Endothelial cell of umbilical vein (primary cell): ENCODE results near the gene HKDC1. TPM values are rescaled to one million over a fixed set of nuclear protein-coding genes. Genes with fewer than 3 reads are reported as not detected.

Source experiments
- BruUV-seq: library from RNA; stranded (reverse); fragments of 400-500 nt; replicated peaks from 2 replicates; lab custom pipeline; 2021; lab: Mats Ljungman, UMichigan
- CTCF ChIA-PET: fragments of 300-600, 350-600 bp; sonication (Branson Sonifier 250); formaldehyde crosslinking; loops from one replicate; lab custom pipeline; 2021; ENCODE audit warnings: antibody characterized with exemption, inconsistent platforms; lab: Charles Lee
- POLR2A ChIA-PET: fragments of 300-600, 350-600 bp; sonication (Branson Sonifier 250); formaldehyde crosslinking; loops from one replicate; lab custom pipeline; 2021; ENCODE audit warnings: antibody characterized with exemption, inconsistent platforms; lab: Charles Lee
- DNase-seq: peaks from one replicate; pipeline ENCODE4 v3.0.0-alpha.2; 2011; ENCODE audit warnings: low read depth, low spot score
- FAIRE-seq: peaks from 2 replicates; lab custom pipeline; 2011; peaks lifted over from hg19 to GRCh38; lab: Jason Lieb, UNC
- H2AFZ ChIP-seq: 2 replicates; pipeline ENCODE4 v1.6.0; 2012; ENCODE audit warnings: low read depth, low read length, control low read depth, inconsistent platforms
- H3K27ac ChIP-seq: 2 replicates; pipeline ENCODE4 v1.5.1; 2011; ENCODE audit warnings: low read depth, mild to moderate bottlenecking, control low read depth, low read length, moderate library complexity; ENCODE audit not compliant: insufficient read depth
- H3K27me3 ChIP-seq, 2 experiments: 2 replicates each; pipeline versions ENCODE4 v1.6.0 to v1.6.1; 2011; ENCODE audit warnings: low read length in 2 of 2, mixed read lengths in 1 of 2; ENCODE audit not compliant: control insufficient read depth in 2 of 2, insufficient read depth in 2 of 2
- H3K36me3 ChIP-seq, 2 experiments: 2 replicates in 1 of 2; 3 replicates in 1 of 2; pipeline ENCODE4 v1.5.1; 2011; ENCODE audit warnings: low read length in 2 of 2, mild to moderate bottlenecking in 1 of 2, moderate library complexity in 1 of 2; ENCODE audit not compliant: control insufficient read depth in 2 of 2, insufficient read depth in 2 of 2; ENCODE audit errors: extremely low read depth in 1 of 2
- H3K4me1 ChIP-seq: 3 replicates; pipeline ENCODE4 v1.5.1; 2011; ENCODE audit warnings: mild to moderate bottlenecking, low read length; ENCODE audit not compliant: control insufficient read depth, insufficient read depth; ENCODE audit errors: extremely low read depth
- H3K4me2 ChIP-seq: 2 replicates; pipeline ENCODE4 v1.6.1; 2011; ENCODE audit warnings: low read length, control low read depth, mixed read lengths; ENCODE audit not compliant: insufficient read depth
- H3K4me3 ChIP-seq, 3 experiments: fragments of 200-600 bp in 1 of 3; sonication (generic), shearing (Covaris generic) in 1 of 3; replicated peaks in 1 of 3; 2 replicates each; pipeline ENCODE4 v1.5.1; 2011 to 2016; ENCODE audit warnings: control low read depth in 3 of 3, low read length in 3 of 3, mild to moderate bottlenecking in 2 of 3, inconsistent platforms in 1 of 3, low read depth in 1 of 3, moderate library complexity in 1 of 3; ENCODE audit not compliant: insufficient read depth in 1 of 3
- H3K79me2 ChIP-seq: 2 replicates; pipeline ENCODE4 v1.6.0; 2012; ENCODE audit warnings: low read length, inconsistent platforms; ENCODE audit not compliant: control insufficient read depth, insufficient read depth
- H3K9ac ChIP-seq: replicated peaks from 2 replicates; pipeline ENCODE3; 2011; ENCODE audit warnings: low read length, control low read depth; ENCODE audit not compliant: insufficient read depth; ENCODE audit errors: extremely low read depth
- H3K9me1 ChIP-seq: replicated peaks from 3 replicates; pipeline ENCODE4 v1.6.0; 2011; ENCODE audit warnings: mild to moderate bottlenecking, low read length; ENCODE audit not compliant: control insufficient read depth, insufficient read depth; ENCODE audit errors: extremely low read depth
- H3K9me3 ChIP-seq: replicated peaks from 2 replicates; pipeline ENCODE4 v1.5.1; 2012; ENCODE audit warnings: low read length, inconsistent platforms; ENCODE audit not compliant: control insufficient read depth, insufficient read depth
- H4K20me1 ChIP-seq: replicated peaks from 2 replicates; pipeline ENCODE3; 2011; ENCODE audit warnings: mild to moderate bottlenecking, low read length; ENCODE audit not compliant: control insufficient read depth, insufficient read depth; ENCODE audit errors: extremely low read depth
- CTCF ChIP-seq, 2 donors: IDR thresholded peaks; 1 replicate in 1 of 2; 2 replicates in 1 of 2; pipeline ENCODE4 v1.5.1; 2011; ENCODE audit warnings: low read length in 2 of 2, mild to moderate bottlenecking in 2 of 2, moderate library complexity in 2 of 2, control low read depth in 1 of 2, inconsistent platforms in 1 of 2, low read depth in 1 of 2; ENCODE audit not compliant: insufficient read depth in 1 of 2; ENCODE audit errors: extremely low read depth in 1 of 2
- EZH2 ChIP-seq: IDR thresholded peaks from 2 replicates; pipeline ENCODE4 v1.6.1; 2012; ENCODE audit warnings: borderline replicate concordance, low read depth, mild to moderate bottlenecking, moderate library complexity, low read length, inconsistent platforms; ENCODE audit not compliant: severe bottlenecking
- FOS ChIP-seq: IDR thresholded peaks from 2 replicates; pipeline ENCODE4 v1.6.1; 2011; ENCODE audit warnings: mild to moderate bottlenecking, low read length, moderate library complexity, borderline replicate concordance; ENCODE audit not compliant: insufficient read depth
- GATA2 ChIP-seq: IDR thresholded peaks from 2 replicates; pipeline ENCODE4 v1.7.0; 2011; ENCODE audit warnings: low read depth, mild to moderate bottlenecking, moderate library complexity, mixed read lengths, low read length; ENCODE audit not compliant: insufficient read length, insufficient read depth
- JUN ChIP-seq: IDR thresholded peaks from 2 replicates; pipeline ENCODE4 v1.6.1; 2011; ENCODE audit warnings: borderline replicate concordance, low read depth; ENCODE audit not compliant: insufficient read length, insufficient read depth
- MAX ChIP-seq: IDR thresholded peaks from 2 replicates; pipeline ENCODE4 v1.6.1; 2011; ENCODE audit not compliant: insufficient read depth, insufficient read length
- MYC ChIP-seq: IDR thresholded peaks from one replicate; pipeline ENCODE4 v1.6.1; 2011; ENCODE audit warnings: mild to moderate bottlenecking, low read depth, low read length
- POLR2A ChIP-seq: IDR thresholded peaks from 2 replicates; pipeline ENCODE4 v1.6.1; 2012; ENCODE audit warnings: low read depth, mild to moderate bottlenecking, control low read depth, low read length
- POLR2AphosphoS5 ChIP-seq: IDR thresholded peaks from 2 replicates; pipeline ENCODE4 v1.6.1; 2012; ENCODE audit warnings: low read depth, mild to moderate bottlenecking, control low read depth, low read length, moderate library complexity; ENCODE audit not compliant: insufficient read depth
- dilution Hi-C: fragments of 300-500 bp; cut with MboI; formaldehyde crosslinking; loops from one replicate; pipeline ENCODE4 v1.15.0; 2019; ENCODE audit warnings: low sequenced_read_pairs; ENCODE audit not compliant: extremely low pct_ligation_motif_present
- intact Hi-C: fragments of 100-400 bp; cut with micrococcal nuclease; formaldehyde crosslinking; loops from one replicate; pipeline ENCODE4 v1.10.0; 2022
- polyA plus RNA-seq, 4 experiments: library from polyadenylated mRNA; depleted of rRNA in 3 of 4; stranded (reverse) in 3 of 4; unstranded in 1 of 4; fragments of >200 nt; gene quantifications; 2 replicates each; pipeline versions ENCODE4 v1.2.1 to v1.2.3, GENCODE V29; 2011 to 2012; ENCODE audit warnings: missing spikeins in 1 of 4
- total RNA-seq: library from RNA; stranded (reverse); gene quantifications from 2 replicates; pipeline ENCODE4 v1.2.3, GENCODE V29; 2021

The HKDC1 gene
- total and polyA plus RNA-seq, 2 donors (not counting 3 experiments of a cell fraction or from before 2014, with no cell fraction given): not detected

- Histone ChIP-seq H4K20me1 (no peaks in the 10 kb centered on the region), H3K9me3 (no peaks in the 10 kb centered on the region), H3K27me3 (peaks cover 13 to 17% of the 10 kb centered on the region in 2 experiments), H3K36me3 (no peaks in the 10 kb centered on the region), H3K4me3 (no peak overlapping the region), H3K4me2 (no peak overlapping the region), H3K27ac (no peak overlapping the region), H3K79me2 (no peaks in the 10 kb centered on the region), H3K9me1 (no peaks in the 10 kb centered on the region), H3K9ac (no peak overlapping the region), H3K4me1 (no peaks in the 10 kb centered on the region), H2AFZ (no peak overlapping the region)
- BruUV-seq: no TSS peak
- ChIA-PET POLR2A (no interaction called here), CTCF (interaction anchor here (1.1 kb wide), 1 partner anchor 29 kb away, joined by 3 read pairs; no protein-coding TSS in a partner anchor)
- dilution Hi-C loops (no loop called here), intact Hi-C loops (no loop called here)
- TF ChIP-seq JUN: no peak
- no peak for TF ChIP-seq CTCF (IDR thresholded peaks at IDR 0.05; ENCODE audit: extremely low read depth in 1 of 2, insufficient read depth in 1 of 2, low read depth in 1 of 2, low read length in 2 of 2)
- TF ChIP-seq MAX: no peak
- TF ChIP-seq FOS: no peak
- no peak for TF ChIP-seq MYC
- no peak for TF ChIP-seq EZH2
- TF ChIP-seq POLR2AphosphoS5: no peak
- TF ChIP-seq GATA2: no peak
- TF ChIP-seq POLR2A: no peak
- DNase-seq (no peak), FAIRE-seq (no peak)
Observed at GRCh38 chr10:69295027-69295636, 75.0 kb downstream of the HKDC1 start.
